Transverse colon (tissue), 4 donors: ENCODE measurements around the gene EIF5A. TPM values are rescaled to one million over a fixed set of nuclear protein-coding genes. Genes with fewer than 3 reads are reported as not detected.

Experiments
- DNase-seq: peaks from one replicate; pipeline ENCODE4 v3.0.0-alpha.2; 2019
- H3K27ac ChIP-seq, 4 donors: fragments of 200-600 bp; sonication (generic); 2 replicates each; pipeline ENCODE4 v1.5.1; 2016 to 2018; ENCODE audit warnings: inconsistent platforms in 4 of 4
- H3K27me3 ChIP-seq: fragments of 200-600 bp; sonication (generic); 2 replicates; pipeline ENCODE4 v1.5.1; 2017; ENCODE audit warnings: inconsistent platforms
- H3K36me3 ChIP-seq, 4 donors: fragments of 200-600 bp; sonication (generic); 2 replicates each; pipeline ENCODE4 v1.5.1; 2017 to 2019; ENCODE audit warnings: inconsistent platforms in 4 of 4
- H3K4me1 ChIP-seq, 4 donors: fragments of 200-600 bp; sonication (generic); 2 replicates each; pipeline ENCODE4 v1.5.1; 2017 to 2020; ENCODE audit warnings: inconsistent platforms in 4 of 4
- H3K4me3 ChIP-seq, 4 donors: fragments of 200-600 bp; sonication (generic); 1 replicate in 1 of 4; 2 replicates in 3 of 4; pipeline versions ENCODE4 v1.5.1 to v1.6.1; 2017 to 2019; ENCODE audit warnings: inconsistent platforms in 4 of 4
- H3K9me3 ChIP-seq, 2 donors: fragments of 200-600 bp; sonication (generic); 2 replicates each; pipeline ENCODE4 v1.5.1; 2017 to 2019; ENCODE audit warnings: inconsistent platforms in 2 of 2
- CTCF ChIP-seq, 5 experiments: fragments of 200-600 bp in 3 of 5; fragments of 450-650 bp in 2 of 5; sonication (generic) in 3 of 5; IDR thresholded peaks; 1 replicate in 2 of 5; 2 replicates in 3 of 5; pipeline ENCODE4 v1.5.1; 2016 to 2017; ENCODE audit warnings: antibody characterized with exemption in 5 of 5, inconsistent platforms in 3 of 5, mild to moderate bottlenecking in 2 of 5, moderate library complexity in 1 of 5
- EP300 ChIP-seq: sonication (generic); formaldehyde crosslinking; IDR thresholded peaks from one replicate; pipeline ENCODE4 v1.6.1; 2017; ENCODE audit warnings: antibody characterized with exemption, low read depth
- POLR2A ChIP-seq: fragments of 450-650 bp; IDR thresholded peaks from one replicate; pipeline ENCODE4 v1.6.1; 2016; ENCODE audit warnings: antibody characterized with exemption, mild to moderate bottlenecking, moderate library complexity
- POLR2AphosphoS5 ChIP-seq, 3 donors: sonication (generic); formaldehyde crosslinking; IDR thresholded peaks; one replicate each; pipeline ENCODE4 v1.6.1; 2016; ENCODE audit warnings: antibody characterized with exemption in 3 of 3
- WGBS, 2 donors: methylation state at CpG; one replicate each; pipeline ENCODE4 v1.1.5; 2018; ENCODE audit warnings: low coverage in 1 of 2; 5-methylcytosine and 5-hydroxymethylcytosine counted together
- in situ Hi-C, 4 donors: fragments of 200-750 bp; cut with MboI; loops; one replicate each; pipeline versions ENCODE4 v1.15.0 to v1.15.1; 2017; ENCODE audit warnings: low sequenced_read_pairs in 3 of 4, low pct_ligation_motif_present in 1 of 4, low pct_unique_long_range_greater_than_20kb in 1 of 4
- intact Hi-C: fragments of 100-400 bp; cut with DNase I; formaldehyde crosslinking; loops from one replicate; pipeline ENCODE4 v1.15.1; 2023; ENCODE audit warnings: low total_unique reads
- total RNA-seq, 4 donors: library from RNA; depleted of rRNA; stranded (reverse); fragments of >200 nt; gene quantifications; one replicate each; pipeline ENCODE4 v1.1.0, GENCODE V29; 2016

The EIF5A gene
- total RNA-seq, 4 donors from 2014 or later = 91.3 to 188 (median 149) TPM

GRCh38 chr17:7295230-7296180, 11.9 kb upstream of the EIF5A start:
- 55 to 86% methylated on average over 21 to 42 of the region's 42 CpGs for WGBS, 2 donors
- DNase-seq = no peak
- Histone ChIP-seq H3K27me3 (peaks cover 25% of the 10 kb centered on the region), H3K27ac (peak overlapping the region; percentile 64 to 91 (median 89)), H3K36me3 (no peaks in the 10 kb centered on the region), H3K9me3 (no peaks in the 10 kb centered on the region), H3K4me3 (peak overlapping the region in 2 of 4 donors; percentile 40 to 46), H3K4me1 (peaks cover 26 to 56% (median 47%) of the 10 kb centered on the region in 4 donors)
- in situ Hi-C loops = loop anchor here in 2 of 4 donors (25.0 kb wide), 1 partner anchor 258 kb away; the partner anchor contains the start of genes SLC16A11 (in 2 of the 2) and SLC16A13 (in 2 of the 2)
- TF ChIP-seq EP300 = no peak
- TF ChIP-seq POLR2AphosphoS5 (IDR thresholded peaks at IDR 0.05) = no peak
- peak in 4 of 5 experiments; percentile 10 to 45 (median 28) for TF ChIP-seq CTCF (IDR thresholded peaks at IDR 0.05)
- intact Hi-C loops = loop anchor here (2.0 kb wide), 1 partner anchor 15 kb away; the partner anchor contains the start of gene SLC2A4

- H3K36me3 ChIP-seq = no peaks in the 10 kb centered on the region
- DNase-seq = peak; percentile 88
- TF ChIP-seq CTCF (IDR thresholded peaks at IDR 0.05) (peak; percentile 91 to 98 (median 95)), POLR2AphosphoS5 (IDR thresholded peaks at IDR 0.05) (peak in 1 of 3 donors; percentile 62), EP300 (peak; percentile 40), POLR2A (no peak)
- H3K4me1 ChIP-seq = peaks cover 22 to 49% (median 47%) of the 10 kb centered on the region in 4 donors
- WGBS, 2 donors = 5 to 13% methylated on average over 4 to 41 of the region's 51 CpGs
- peaks cover 25% of the 10 kb centered on the region for H3K27me3 ChIP-seq
- H3K9me3 ChIP-seq = no peaks in the 10 kb centered on the region
- H3K4me3 ChIP-seq = peak overlapping the region in 1 of 4 donors; percentile 26
- intact Hi-C loops = loop anchor here (2.0 kb wide), 1 partner anchor 16 kb away; the partner anchor contains the start of gene SLC2A4
- in situ Hi-C loops = loop anchor here in 2 of 4 donors (25.0 kb wide), 1 partner anchor 259 kb away; the partner anchor contains the start of genes SLC16A11 (in 2 of the 2) and SLC16A13 (in 2 of the 2)
- H3K27ac ChIP-seq = peak overlapping the region; percentile 64 to 91 (median 89)
These were observed 11.1 kb upstream of the EIF5A start for GRCh38 chr17:7296189-7296861.

GRCh38 chr17:7304179-7304578, 3.2 kb upstream of the EIF5A start:
- Histone ChIP-seq H3K4me1 (peaks cover 2 to 10% (median 7%) of the 10 kb centered on the region in 4 donors), H3K9me3 (no peaks in the 10 kb centered on the region), H3K4me3 (no peak overlapping the region), H3K27ac (no peak overlapping the region), H3K36me3 (no peaks in the 10 kb centered on the region), H3K27me3 (no peaks in the 10 kb centered on the region)
- WGBS, 2 donors = 92 to 100% methylated on average over 5 to 7 of the region's 7 CpGs
- TF ChIP-seq CTCF (IDR thresholded peaks at IDR 0.05) (no peak), EP300 (no peak), POLR2A (no peak), POLR2AphosphoS5 (IDR thresholded peaks at IDR 0.05) (no peak)
- DNase-seq = no peak
- in situ Hi-C loops (no loop called here), intact Hi-C loops (no loop called here)
